Hepatocyte (in vitro differentiated cells): ENCODE results near the gene ALOX5. TPM values are rescaled to one million over a fixed set of nuclear protein-coding genes. Genes with fewer than 3 reads are reported as not detected.

Source experiments
- DNase-seq: peaks from one replicate; pipeline ENCODE4 v3.0.0-alpha.2; 2016; ENCODE audit warnings: low spot score
- H2AFZ ChIP-seq: fragments of 200-600 bp; sonication (generic); 2 replicates; pipeline ENCODE4 v1.6.0; 2016; ENCODE audit warnings: antibody characterized with exemption, mild to moderate bottlenecking
- H3K27ac ChIP-seq: fragments of 200-600 bp; sonication (generic); 2 replicates; pipeline ENCODE4 v1.5.1; 2016; ENCODE audit warnings: mild to moderate bottlenecking
- H3K27me3 ChIP-seq: fragments of 200-600 bp; sonication (generic); 2 replicates; pipeline ENCODE4 v1.6.1; 2016
- H3K36me3 ChIP-seq: fragments of 200-600 bp; sonication (generic); replicated peaks from 2 replicates; pipeline ENCODE4 v1.5.1; 2016; ENCODE audit warnings: low read depth; ENCODE audit not compliant: insufficient read depth
- H3K4me1 ChIP-seq: fragments of 200-600 bp; sonication (generic); 2 replicates; pipeline ENCODE4 v1.5.1; 2016; ENCODE audit warnings: mild to moderate bottlenecking, moderate library complexity; ENCODE audit not compliant: insufficient read depth
- H3K4me2 ChIP-seq: fragments of 200-600 bp; sonication (generic); 2 replicates; pipeline ENCODE4 v1.6.0; 2016
- H3K4me3 ChIP-seq: fragments of 200-600 bp; sonication (generic); 2 replicates; pipeline ENCODE4 v1.5.1; 2016; ENCODE audit warnings: mild to moderate bottlenecking
- H3K79me2 ChIP-seq: fragments of 200-600 bp; sonication (generic); 2 replicates; pipeline ENCODE4 v1.6.0; 2017; ENCODE audit warnings: mild to moderate bottlenecking
- H3K9me2 ChIP-seq: fragments of 200-600 bp; sonication (generic); replicated peaks from 2 replicates; pipeline ENCODE4 v1.6.0; 2017; ENCODE audit warnings: mild to moderate bottlenecking; ENCODE audit not compliant: insufficient read depth
- H3K9me3 ChIP-seq: fragments of 200-600 bp; sonication (generic); 2 replicates; pipeline ENCODE4 v1.5.1; 2016; ENCODE audit warnings: low read depth, mild to moderate bottlenecking
- H4K20me1 ChIP-seq: fragments of 200-600 bp; sonication (generic); 2 replicates; pipeline ENCODE4 v1.6.0; 2016; ENCODE audit warnings: mild to moderate bottlenecking; ENCODE audit not compliant: insufficient read depth, poor library complexity, severe bottlenecking
- CTCF ChIP-seq: fragments of 200-600 bp; sonication (generic); IDR thresholded peaks from 2 replicates; pipeline ENCODE4 v1.5.1; 2016; ENCODE audit warnings: antibody characterized with exemption, mild to moderate bottlenecking; ENCODE audit not compliant: poor library complexity
- EZH2 ChIP-seq: fragments of 200-600 bp; sonication (generic); IDR thresholded peaks from 2 replicates; pipeline ENCODE4 v1.6.1; 2016; ENCODE audit warnings: antibody characterized with exemption, mild to moderate bottlenecking, borderline replicate concordance
- EZH2phosphoT487 ChIP-seq: fragments of 200-600 bp; sonication (generic); IDR thresholded peaks from one replicate; pipeline ENCODE4 v1.6.1; 2018; ENCODE audit warnings: antibody characterized with exemption, mild to moderate bottlenecking, low read depth, moderate library complexity; ENCODE audit not compliant: unreplicated experiment, severe bottlenecking
- WGBS: methylation state at CpG from one replicate; pipeline ENCODE4 v1.1.6; 2016; ENCODE audit warnings: low lambda C conversion rate; ENCODE audit errors: missing lambda C conversion rate; 5-methylcytosine and 5-hydroxymethylcytosine counted together
- polyA plus RNA-seq: library from polyadenylated mRNA; unstranded; fragments of >200 nt; fragmentation: Nextera tagmentation; extraction: Ambion mirVana; gene quantifications from 2 replicates; pipeline ENCODE4 v1.2.1, GENCODE V29; 2016
- total RNA-seq: library from RNA; depleted of rRNA; stranded (reverse); fragments of >200 nt; gene quantifications from 2 replicates; pipeline ENCODE4 v1.2.3, GENCODE V29; 2014

ALOX5 gene
- total and polyA plus RNA-seq, 2 experiments from 2014 or later = 3.5 to 4.4 TPM

GRCh38 chr10:45403151-45403550 is 29.1 kb downstream of the ALOX5 start:
- no peaks in the 10 kb centered on the region for H3K79me2 ChIP-seq
- H3K27me3 ChIP-seq = no peaks in the 10 kb centered on the region
- H3K27ac ChIP-seq = no peak overlapping the region
- H3K4me1 ChIP-seq = no peaks in the 10 kb centered on the region
- no peak overlapping the region for H3K4me2 ChIP-seq
- no peaks in the 10 kb centered on the region for H3K9me3 ChIP-seq
- TF ChIP-seq EZH2phosphoT487 = no peak
- no peak for TF ChIP-seq EZH2
- TF ChIP-seq CTCF = no peak
- H4K20me1 ChIP-seq = no peaks in the 10 kb centered on the region
- H3K36me3 ChIP-seq = no peaks in the 10 kb centered on the region
- no peak overlapping the region for H2AFZ ChIP-seq
- H3K9me2 ChIP-seq = no peaks in the 10 kb centered on the region
- no peak overlapping the region for H3K4me3 ChIP-seq
- DNase-seq = no peak
- WGBS = 86% methylated on average over 8 of the region's 8 CpGs

- WGBS = 75% methylated on average over 10 of the region's 10 CpGs
- H4K20me1 ChIP-seq = no peaks in the 10 kb centered on the region
- no peaks in the 10 kb centered on the region for H3K9me2 ChIP-seq
- no peak overlapping the region for H3K4me3 ChIP-seq
- DNase-seq = no peak
- H3K4me2 ChIP-seq = no peak overlapping the region
- H3K27ac ChIP-seq = no peak overlapping the region
- TF ChIP-seq EZH2phosphoT487 (no peak), EZH2 (no peak), CTCF (no peak)
- H3K27me3 ChIP-seq = no peaks in the 10 kb centered on the region
- no peaks in the 10 kb centered on the region for H3K79me2 ChIP-seq
- no peak overlapping the region for H2AFZ ChIP-seq
- no peaks in the 10 kb centered on the region for H3K36me3 ChIP-seq
- H3K9me3 ChIP-seq = no peaks in the 10 kb centered on the region
- no peaks in the 10 kb centered on the region for H3K4me1 ChIP-seq
These were observed 30.2 kb downstream of the ALOX5 start for GRCh38 chr10:45404087-45404769.

- Histone ChIP-seq H3K27me3 (no peaks in the 10 kb centered on the region), H3K36me3 (no peaks in the 10 kb centered on the region), H4K20me1 (no peaks in the 10 kb centered on the region), H3K27ac (no peak overlapping the region), H2AFZ (no peak overlapping the region), H3K4me1 (no peaks in the 10 kb centered on the region), H3K79me2 (no peaks in the 10 kb centered on the region), H3K4me3 (no peak overlapping the region), H3K9me3 (no peaks in the 10 kb centered on the region), H3K4me2 (no peak overlapping the region), H3K9me2 (no peaks in the 10 kb centered on the region)
- TF ChIP-seq EZH2 = no peak
- TF ChIP-seq EZH2phosphoT487 = no peak
- TF ChIP-seq CTCF = no peak
- no peak for DNase-seq
- WGBS = 70% methylated on average over 4 of the region's 4 CpGs
These were observed 30.7 kb downstream of the ALOX5 start for GRCh38 chr10:45404770-45405120.

GRCh38 chr10:45407542-45407941 is 33.5 kb downstream of the ALOX5 start:
- Histone ChIP-seq H3K4me3 (no peak overlapping the region), H3K9me2 (no peaks in the 10 kb centered on the region), H3K4me2 (no peak overlapping the region), H3K79me2 (no peaks in the 10 kb centered on the region), H3K27me3 (no peaks in the 10 kb centered on the region), H3K36me3 (no peaks in the 10 kb centered on the region), H3K27ac (no peak overlapping the region), H4K20me1 (no peaks in the 10 kb centered on the region), H2AFZ (no peak overlapping the region), H3K4me1 (no peaks in the 10 kb centered on the region), H3K9me3 (no peaks in the 10 kb centered on the region)
- no peak for DNase-seq
- 42% methylated on average over 2 of the region's 2 CpGs for WGBS
- TF ChIP-seq EZH2 = no peak
- TF ChIP-seq CTCF = no peak
